GM12878 (cell line): ENCODE results near the gene ERP27. TPM values are rescaled to one million over a fixed set of nuclear protein-coding genes. Genes with fewer than 3 reads are reported as not detected.

ENCODE experiments used
- ATAC-seq: fragments of 200-7000 bp; cut with Tn5 transposase; 3 replicates; pipeline ENCODE4 v1.9.1; 2020; ENCODE audit warnings: mild to moderate bottlenecking, moderate library complexity
- BruUV-seq: library from RNA; stranded (reverse); fragments of 400-500 nt; replicated peaks from 2 replicates; lab custom pipeline; 2021; lab: Mats Ljungman, UMichigan
- CTCF ChIA-PET: fragments of 300-600 bp; sonication (Branson Sonifier 250); formaldehyde crosslinking; extraction: SDS; loops from one replicate; lab custom pipeline; 2021; ENCODE audit warnings: inconsistent platforms; lab: Yijun Ruan, JAX
- POLR2A ChIA-PET: fragments of 350-600 bp; formaldehyde crosslinking; extraction: SDS; loops from one replicate; lab custom pipeline; 2021; ENCODE audit warnings: inconsistent platforms; lab: Charles Lee
- RAD21 ChIA-PET: fragments of 300-600 bp; sonication (Branson Sonifier 250); formaldehyde crosslinking; loops from one replicate; lab custom pipeline; 2023; ENCODE audit warnings: antibody characterized with exemption; ENCODE audit not compliant: unreplicated experiment; lab: Charles Lee
- SMC1A ChIA-PET: fragments of 300-600 bp; sonication (Branson Sonifier 250); formaldehyde crosslinking; loops from one replicate; lab custom pipeline; 2023; ENCODE audit not compliant: unreplicated experiment, uncharacterized antibody; lab: Charles Lee
- DNase-seq: peaks from one replicate; pipeline ENCODE4 v3.0.0-alpha.2; 2011; ENCODE audit warnings: low read depth, low spot score
- FAIRE-seq: peaks from 3 replicates; lab custom pipeline; 2011; peaks lifted over from hg19 to GRCh38; lab: Jason Lieb, UNC
- H2AFZ ChIP-seq: 2 replicates; pipeline ENCODE4 v1.6.0; 2011; ENCODE audit warnings: low read depth, low read length, control low read depth; ENCODE audit not compliant: control insufficient read depth
- H3K27ac ChIP-seq: 2 replicates; pipeline ENCODE4 v1.5.1; 2011; ENCODE audit warnings: control low read depth; ENCODE audit not compliant: control insufficient read depth, insufficient read depth
- H3K27me3 ChIP-seq, 2 experiments: replicated peaks in 1 of 2; 2 replicates each; pipeline versions ENCODE4 v1.6.0 to v1.6.1; 2011; ENCODE audit warnings: low read length in 1 of 2; ENCODE audit not compliant: control insufficient read depth in 2 of 2, insufficient read depth in 2 of 2
- H3K36me3 ChIP-seq, 2 experiments: 2 replicates each; pipeline ENCODE4 v1.5.1; 2011; ENCODE audit warnings: low read length in 1 of 2; ENCODE audit not compliant: control insufficient read depth in 2 of 2, insufficient read depth in 2 of 2
- H3K4me1 ChIP-seq: 2 replicates; pipeline ENCODE4 v1.6.1; 2011; ENCODE audit warnings: mild to moderate bottlenecking, low read length, moderate library complexity, mixed read lengths; ENCODE audit not compliant: control insufficient read depth, insufficient read depth
- H3K4me2 ChIP-seq: 2 replicates; pipeline ENCODE4 v1.6.0; 2011; ENCODE audit warnings: control low read depth; ENCODE audit not compliant: control insufficient read depth, insufficient read depth
- H3K4me3 ChIP-seq: fragments of 200-600 bp; sonication (generic); 2 replicates; pipeline ENCODE4 v1.5.1; 2016
- H3K79me2 ChIP-seq: 2 replicates; pipeline ENCODE4 v1.6.0; 2011; ENCODE audit warnings: low read length; ENCODE audit not compliant: control insufficient read depth, insufficient read depth
- H3K9ac ChIP-seq: 2 replicates; pipeline ENCODE4 v1.8.0; 2011; ENCODE audit warnings: low read length, control low read depth, mixed read lengths; ENCODE audit not compliant: control insufficient read depth, insufficient read depth
- H3K9me3 ChIP-seq: replicated peaks from 3 replicates; pipeline ENCODE4 v1.5.1; 2011; ENCODE audit warnings: mild to moderate bottlenecking, low read length; ENCODE audit not compliant: control insufficient read depth, insufficient read depth
- H4K20me1 ChIP-seq: 2 replicates; pipeline ENCODE4 v1.6.0; 2011; ENCODE audit not compliant: control insufficient read depth, insufficient read depth
- BACH1 ChIP-seq: fragments of 450-650 bp; IDR thresholded peaks from 2 replicates; pipeline ENCODE4 v1.6.1; 2017; ENCODE audit warnings: mild to moderate bottlenecking, borderline replicate concordance
- BCL11A ChIP-seq: IDR thresholded peaks from 2 replicates; pipeline ENCODE4 v1.6.1; 2011; ENCODE audit warnings: low read depth, low read length
- CBX3 ChIP-seq: fragments of 200-600 bp; sonication (generic); IDR thresholded peaks from 2 replicates; pipeline ENCODE4 v1.6.1; 2016; ENCODE audit warnings: low read depth, borderline replicate concordance
- CHD2 ChIP-seq: IDR thresholded peaks from 2 replicates; pipeline ENCODE4 v1.6.1; 2011; ENCODE audit warnings: low read depth, low read length, improper control_type of control experiment, borderline replicate concordance
- GATAD2B ChIP-seq: fragments of 450-650 bp; conservative IDR thresholded peaks from 2 replicates; pipeline ENCODE4 v1.6.1; 2017; ENCODE audit warnings: low read depth, mild to moderate bottlenecking, moderate library complexity
- LARP7 ChIP-seq: fragments of 450-650 bp; IDR thresholded peaks from 2 replicates; pipeline ENCODE4 v1.6.1; 2017; ENCODE audit warnings: mild to moderate bottlenecking
- MEF2B ChIP-seq: fragments of 450-650 bp; IDR thresholded peaks from 2 replicates; pipeline ENCODE4 v1.6.1; 2018; ENCODE audit warnings: mild to moderate bottlenecking, moderate library complexity; ENCODE audit not compliant: partially characterized antibody, poor library complexity, severe bottlenecking
- MTA3 ChIP-seq: IDR thresholded peaks from 2 replicates; pipeline ENCODE4 v1.6.1; 2012; ENCODE audit warnings: low read length, inconsistent platforms, borderline replicate concordance
- NFYB ChIP-seq: IDR thresholded peaks from 2 replicates; pipeline ENCODE4 v1.6.1; 2011; ENCODE audit warnings: low read depth, mild to moderate bottlenecking, low read length, improper control_type of control experiment, moderate library complexity; ENCODE audit not compliant: insufficient read depth
- NR2F1 ChIP-seq: fragments of 450-650 bp; conservative IDR thresholded peaks from 2 replicates; pipeline ENCODE4 v1.6.1; 2017; ENCODE audit warnings: mild to moderate bottlenecking
- POLR2AphosphoS2 ChIP-seq: IDR thresholded peaks from 2 replicates; pipeline ENCODE4 v1.6.1; 2011; ENCODE audit warnings: low read depth, mild to moderate bottlenecking, low read length, improper control_type of control experiment, moderate library complexity
- RAD21 ChIP-seq: IDR thresholded peaks from 2 replicates; pipeline ENCODE4 v1.6.1; 2011; ENCODE audit warnings: mild to moderate bottlenecking, low read depth, low read length, moderate library complexity; ENCODE audit not compliant: insufficient read depth
- RAD51 ChIP-seq: fragments of 450-650 bp; IDR thresholded peaks from 2 replicates; pipeline ENCODE4 v1.6.1; 2016; ENCODE audit warnings: moderate library complexity, mild to moderate bottlenecking, inconsistent platforms
- RB1 ChIP-seq: fragments of 450-650 bp; formaldehyde crosslinking; IDR thresholded peaks from 2 replicates; pipeline ENCODE4 v1.6.1; 2017; ENCODE audit warnings: mild to moderate bottlenecking, borderline replicate concordance
- RUNX3 ChIP-seq: IDR thresholded peaks from 2 replicates; pipeline ENCODE4 v1.6.1; 2012; ENCODE audit warnings: low read length, inconsistent platforms
- TCF3 ChIP-seq: IDR thresholded peaks from 2 replicates; pipeline ENCODE4 v1.6.1; 2012; ENCODE audit warnings: low read depth, mild to moderate bottlenecking, low read length, borderline replicate concordance; ENCODE audit not compliant: insufficient read depth
- ZNF217 ChIP-seq: fragments of 450-650 bp; IDR thresholded peaks from 2 replicates; pipeline ENCODE4 v1.6.1; 2017; ENCODE audit warnings: antibody characterized with exemption, mild to moderate bottlenecking
- WGBS: methylation state at CpG from one replicate; pipeline ENCODE4 v1.1.6; 2016; ENCODE audit warnings: low lambda C conversion rate; ENCODE audit not compliant: insufficient replicate concordance, insufficient coverage; ENCODE audit errors: missing lambda C conversion rate; 5-methylcytosine and 5-hydroxymethylcytosine counted together
- in situ Hi-C: fragments of 300-500 bp; cut with MboI; formaldehyde crosslinking; loops from 9 replicates; pipeline ENCODE4 v1.14.3; 2018; ENCODE audit warnings: mixed read lengths
- intact Hi-C: fragments of 100-400 bp; cut with micrococcal nuclease; formaldehyde crosslinking; loops from one replicate; pipeline ENCODE4 v1.14.2; 2022; ENCODE audit not compliant: unreplicated experiment
- polyA plus RNA-seq, 11 experiments: library from polyadenylated mRNA; depleted of rRNA in 4 of 11; unstranded in 6 of 11; stranded (reverse) in 5 of 11; fragments of >200 nt; fragmentation: Nextera tagmentation in 4 of 11; fragmentation: Illumina TruSeq in 1 of 11; extraction: Ambion mirVana in 4 of 11; extraction: Trizol in 1 of 11; gene quantifications; 1 replicate in 1 of 11; 2 replicates in 10 of 11; pipeline versions ENCODE4 v1.2.1 to v1.2.3, GENCODE V29; 2011 to 2016; ENCODE audit warnings: inconsistent platforms in 2 of 11, missing spikeins in 2 of 11, low read depth in 1 of 11
- total RNA-seq, 4 experiments: library from RNA; depleted of rRNA in 3 of 4; stranded (reverse); fragments of >200 nt in 3 of 4; fragmentation: Illumina TruSeq in 1 of 4; extraction: Trizol in 1 of 4; gene quantifications; 2 replicates each; pipeline versions ENCODE4 v1.2.1 to v1.2.3, GENCODE V29; 2013 to 2021
- TF ChIP-seq, protein P1 (sequence below): IDR thresholded peaks from 2 replicates; pipeline ENCODE4 v1.6.1; 2012; ENCODE audit warnings: low read depth, low read length, improper control_type of control experiment
- TF ChIP-seq, protein P2 (sequence below): IDR thresholded peaks from 2 replicates; pipeline ENCODE4 v1.6.1; 2012; ENCODE audit warnings: mild to moderate bottlenecking, low read depth, low read length

ERP27 gene
- total and polyA plus RNA-seq, 10 of the 15 experiments (the other 5 are each of a cell fraction or from before 2014, with no cell fraction given): 0.91 to 2.4 (median 1.4) TPM

DNA sequence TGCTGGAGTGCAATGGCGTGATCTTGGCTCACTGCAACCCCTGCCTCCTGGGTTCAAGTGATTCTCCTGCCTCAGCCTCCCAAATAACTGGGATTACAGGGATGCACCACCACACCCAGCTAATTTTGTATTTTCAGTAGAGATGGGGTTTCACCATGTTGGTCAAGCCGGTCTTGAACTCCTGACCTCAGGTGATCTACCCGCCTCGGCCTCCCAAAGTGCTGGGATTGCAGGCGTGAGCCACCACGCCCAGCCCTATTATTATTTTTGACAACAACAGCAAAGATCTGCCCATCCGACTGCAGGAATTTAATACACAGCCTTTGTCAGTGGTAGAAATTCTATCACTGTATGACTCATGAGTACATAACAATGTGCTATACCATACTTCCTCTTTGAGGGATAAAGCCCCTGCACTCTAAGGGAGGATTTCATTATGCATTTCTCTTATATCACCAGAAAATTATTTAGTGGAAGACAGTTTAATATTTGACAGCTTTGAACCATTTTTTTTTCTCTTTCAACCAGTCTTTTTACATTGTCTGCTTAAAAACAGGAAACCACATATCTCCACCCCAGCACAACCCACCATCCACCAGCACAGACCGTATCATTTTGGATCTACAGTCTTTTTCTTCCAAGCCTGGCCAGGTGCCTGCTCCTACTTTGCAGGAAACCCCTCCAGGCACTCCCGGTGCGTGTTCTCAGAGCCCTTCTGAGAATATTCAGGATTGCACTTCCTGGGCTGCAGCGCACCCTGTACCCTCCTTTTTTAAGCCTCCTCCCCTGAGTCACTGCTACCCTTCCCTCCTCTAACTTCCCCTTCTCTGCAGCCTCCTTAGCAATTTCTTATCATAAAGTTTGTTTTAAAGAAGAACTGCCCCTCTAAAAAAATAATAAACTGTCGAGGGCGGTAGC is 22.5 kb upstream of the ERP27 start:
- Histone ChIP-seq H3K9me3 (no peaks in the 10 kb centered on the region), H3K9ac (peak overlapping the region; percentile 97), H3K27ac (peak overlapping the region; percentile 94), H3K4me2 (peak overlapping the region; percentile 93), H3K27me3 (no peaks in the 10 kb centered on the region), H2AFZ (peak overlapping the region; percentile 85), H4K20me1 (no peaks in the 10 kb centered on the region), H3K4me1 (peaks cover 5% of the 10 kb centered on the region), H3K36me3 (no peaks in the 10 kb centered on the region), H3K4me3 (peak overlapping the region; percentile 80), H3K79me2 (peaks cover 71% of the 10 kb centered on the region)
- intact Hi-C loops (loop anchor here (2.0 kb wide), 3 partner anchors 14 to 190 kb away; a partner anchor contains a TSS), in situ Hi-C loops (loop anchor here (25.0 kb wide), 1 partner anchor 574 kb away; no protein-coding TSS in a partner anchor)
- CTCF ChIA-PET: interaction anchor here (1.5 to 4.6 kb wide), 5 partner anchors 10 to 35 kb away, joined by 3 to 15 read pairs (median 7); partner anchors contain the start of gene ERP27
- BruUV-seq: TSS peak; percentile 60
- no peak for DNase-seq
- FAIRE-seq: no peak
- SMC1A ChIA-PET: interaction anchor here (0.8 to 4.0 kb wide), 9 partner anchors 8 to 191 kb away, joined by 3 to 33 read pairs (median 8); a partner anchor contains a TSS
- peak; percentile 61 for ATAC-seq
- WGBS: under 1% methylated on average over 13 of the region's 13 CpGs
- POLR2A ChIA-PET: interaction anchor here (1.0 to 4.2 kb wide), 5 partner anchors 10 to 591 kb away, joined by 3 to 20 read pairs (median 11); no protein-coding TSS in a partner anchor
- RAD21 ChIA-PET: interaction anchor here (0.7 to 4.7 kb wide), 5 partner anchors 9 to 190 kb away, joined by 3 to 25 read pairs (median 6); a partner anchor contains a TSS
- TF ChIP-seq, protein P1, sequence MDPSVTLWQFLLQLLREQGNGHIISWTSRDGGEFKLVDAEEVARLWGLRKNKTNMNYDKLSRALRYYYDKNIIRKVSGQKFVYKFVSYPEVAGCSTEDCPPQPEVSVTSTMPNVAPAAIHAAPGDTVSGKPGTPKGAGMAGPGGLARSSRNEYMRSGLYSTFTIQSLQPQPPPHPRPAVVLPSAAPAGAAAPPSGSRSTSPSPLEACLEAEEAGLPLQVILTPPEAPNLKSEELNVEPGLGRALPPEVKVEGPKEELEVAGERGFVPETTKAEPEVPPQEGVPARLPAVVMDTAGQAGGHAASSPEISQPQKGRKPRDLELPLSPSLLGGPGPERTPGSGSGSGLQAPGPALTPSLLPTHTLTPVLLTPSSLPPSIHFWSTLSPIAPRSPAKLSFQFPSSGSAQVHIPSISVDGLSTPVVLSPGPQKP: no peak
- TF ChIP-seq, protein P2, sequence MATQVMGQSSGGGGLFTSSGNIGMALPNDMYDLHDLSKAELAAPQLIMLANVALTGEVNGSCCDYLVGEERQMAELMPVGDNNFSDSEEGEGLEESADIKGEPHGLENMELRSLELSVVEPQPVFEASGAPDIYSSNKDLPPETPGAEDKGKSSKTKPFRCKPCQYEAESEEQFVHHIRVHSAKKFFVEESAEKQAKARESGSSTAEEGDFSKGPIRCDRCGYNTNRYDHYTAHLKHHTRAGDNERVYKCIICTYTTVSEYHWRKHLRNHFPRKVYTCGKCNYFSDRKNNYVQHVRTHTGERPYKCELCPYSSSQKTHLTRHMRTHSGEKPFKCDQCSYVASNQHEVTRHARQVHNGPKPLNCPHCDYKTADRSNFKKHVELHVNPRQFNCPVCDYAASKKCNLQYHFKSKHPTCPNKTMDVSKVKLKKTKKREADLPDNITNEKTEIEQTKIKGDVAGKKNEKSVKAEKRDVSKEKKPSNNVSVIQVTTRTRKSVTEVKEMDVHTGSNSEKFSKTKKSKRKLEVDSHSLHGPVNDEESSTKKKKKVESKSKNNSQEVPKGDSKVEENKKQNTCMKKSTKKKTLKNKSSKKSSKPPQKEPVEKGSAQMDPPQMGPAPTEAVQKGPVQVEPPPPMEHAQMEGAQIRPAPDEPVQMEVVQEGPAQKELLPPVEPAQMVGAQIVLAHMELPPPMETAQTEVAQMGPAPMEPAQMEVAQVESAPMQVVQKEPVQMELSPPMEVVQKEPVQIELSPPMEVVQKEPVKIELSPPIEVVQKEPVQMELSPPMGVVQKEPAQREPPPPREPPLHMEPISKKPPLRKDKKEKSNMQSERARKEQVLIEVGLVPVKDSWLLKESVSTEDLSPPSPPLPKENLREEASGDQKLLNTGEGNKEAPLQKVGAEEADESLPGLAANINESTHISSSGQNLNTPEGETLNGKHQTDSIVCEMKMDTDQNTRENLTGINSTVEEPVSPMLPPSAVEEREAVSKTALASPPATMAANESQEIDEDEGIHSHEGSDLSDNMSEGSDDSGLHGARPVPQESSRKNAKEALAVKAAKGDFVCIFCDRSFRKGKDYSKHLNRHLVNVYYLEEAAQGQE: no peak
- TF ChIP-seq BACH1 (no peak), RAD21 (no peak), RAD51 (no peak; the same call in 1 of the 2 replicates), CHD2 (no peak), TCF3 (no peak), RB1 (no peak), GATAD2B (no peak), MEF2B (peak; percentile 28), BCL11A (no peak), RUNX3 (peak; percentile 48; the same call in 1 of the 2 replicates), NFYB (no peak), MTA3 (no peak), POLR2AphosphoS2 (no peak), NR2F1 (peak; percentile 75; the same call in 1 of the 2 replicates), ZNF217 (peak; percentile 66), CBX3 (no peak), LARP7 (no peak)
